Activated CD8-positive, alpha-beta memory T cell treated with anti-CD3 and anti-CD28 coated beads for 24 hours (primary cell): ENCODE data around the gene KAT5.
"Not testable (repeated sequence)": the region's sequence is repeated elsewhere in the genome, so short reads cannot be mapped to it uniquely, and the experiment has no call there.

ENCODE experiments used
- DNase-seq: peaks from one replicate; pipeline ENCODE4 v3.0.0-alpha.2; 2020

Gene KAT5

DNA sequence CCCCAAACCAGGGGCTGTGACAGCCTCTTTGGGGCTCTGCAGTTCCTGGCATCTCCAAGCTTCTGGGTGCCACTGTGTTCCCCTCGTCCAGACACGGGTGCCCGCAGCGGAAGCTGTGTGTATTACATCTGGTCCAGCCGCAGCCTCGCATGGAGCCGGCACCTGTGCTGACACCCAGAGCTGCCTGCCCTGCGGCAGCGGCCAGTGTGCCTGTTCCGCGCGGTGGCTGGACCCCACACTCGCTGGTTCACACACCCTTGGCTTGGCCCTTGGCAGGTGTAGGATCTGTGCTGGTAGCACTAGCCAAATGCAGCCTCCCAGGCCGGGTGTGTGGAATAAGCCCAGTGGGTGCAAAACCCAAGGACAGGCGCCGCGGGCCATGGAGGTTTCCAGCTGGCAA, 33.0 kb downstream of the KAT5 start:
- DNase-seq: no peak

DNA sequence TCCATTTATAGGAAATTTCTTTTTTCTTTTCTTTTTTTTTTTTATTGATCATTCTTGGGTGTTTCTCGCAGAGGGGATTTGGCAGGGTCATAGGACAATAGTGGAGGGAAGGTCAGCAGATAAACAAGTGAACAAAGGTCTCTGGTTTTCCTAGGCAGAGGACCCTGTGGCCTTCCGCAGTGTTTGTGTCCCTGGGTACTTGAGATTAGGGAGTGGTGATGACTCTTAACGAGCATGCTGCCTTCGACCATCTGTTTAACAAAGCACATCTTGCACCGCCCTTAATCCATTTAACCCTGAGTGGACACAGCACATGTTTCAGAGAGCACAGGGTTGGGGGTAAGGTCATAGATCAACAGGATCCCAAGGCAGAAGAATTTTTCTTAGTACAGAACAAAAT, 50.1 kb downstream of the KAT5 start:
- DNase-seq: not testable (repeated sequence)

DNA sequence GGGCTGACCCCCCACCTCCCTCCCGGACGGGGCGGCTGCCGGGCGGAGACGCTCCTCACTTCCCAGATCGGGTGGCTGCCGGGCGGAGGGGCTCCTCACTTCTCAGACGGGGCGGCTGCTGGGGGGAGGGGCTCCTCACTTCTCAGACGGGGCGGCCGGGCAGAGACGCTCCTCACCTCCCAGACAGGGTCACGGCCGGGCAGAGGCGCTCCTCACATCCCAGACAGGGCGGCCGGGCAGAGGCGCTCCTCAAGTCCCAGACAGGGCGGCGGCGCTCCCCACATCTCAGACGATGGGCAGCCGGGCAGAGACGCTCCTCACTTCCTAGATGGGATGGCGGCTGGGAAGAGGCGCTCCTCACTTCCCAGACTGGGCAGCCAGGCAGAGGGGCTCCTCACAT, 50.8 kb downstream of the KAT5 start:
- DNase-seq: not testable (repeated sequence)

DNA sequence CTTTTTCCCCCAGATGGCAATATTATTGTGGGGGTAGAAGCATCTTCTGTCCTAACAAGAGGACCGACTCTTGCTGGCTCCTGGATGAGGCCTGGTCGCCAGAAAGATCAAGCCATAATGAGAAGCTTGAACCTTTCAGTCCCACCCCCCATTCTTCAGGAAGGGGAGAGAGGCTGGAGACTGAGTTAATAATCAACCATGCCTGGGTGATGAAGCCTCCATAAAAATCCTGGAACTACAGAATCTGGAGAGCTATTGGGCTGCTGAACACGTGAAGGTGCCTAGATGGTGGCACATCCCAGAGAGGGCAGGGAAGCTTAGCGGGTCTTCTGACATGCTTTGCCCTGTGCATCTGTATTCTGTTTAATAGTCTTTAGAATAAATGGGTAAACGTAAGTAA, 52.4 kb downstream of the KAT5 start:
- DNase-seq: no peak

DNA sequence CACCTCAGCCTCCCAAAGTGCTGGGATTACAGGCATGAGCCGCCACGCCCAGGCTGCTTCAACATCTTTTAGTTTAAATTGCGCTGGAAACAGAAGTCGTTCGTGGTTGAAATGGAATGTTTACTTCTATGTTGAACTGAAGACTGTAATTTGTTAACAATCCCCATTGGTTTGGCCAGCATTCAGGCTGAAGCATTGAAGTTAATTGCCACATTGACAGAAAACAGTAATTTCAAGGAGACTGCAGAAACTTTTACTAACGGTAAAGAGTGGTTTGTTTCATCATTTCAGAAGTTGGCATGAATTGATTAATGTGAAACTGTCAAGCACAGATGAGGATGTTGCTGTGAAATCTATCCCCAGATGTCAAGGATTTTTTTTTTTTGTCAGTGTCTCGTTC, 54.5 kb downstream of the KAT5 start:
- no peak for DNase-seq

DNA sequence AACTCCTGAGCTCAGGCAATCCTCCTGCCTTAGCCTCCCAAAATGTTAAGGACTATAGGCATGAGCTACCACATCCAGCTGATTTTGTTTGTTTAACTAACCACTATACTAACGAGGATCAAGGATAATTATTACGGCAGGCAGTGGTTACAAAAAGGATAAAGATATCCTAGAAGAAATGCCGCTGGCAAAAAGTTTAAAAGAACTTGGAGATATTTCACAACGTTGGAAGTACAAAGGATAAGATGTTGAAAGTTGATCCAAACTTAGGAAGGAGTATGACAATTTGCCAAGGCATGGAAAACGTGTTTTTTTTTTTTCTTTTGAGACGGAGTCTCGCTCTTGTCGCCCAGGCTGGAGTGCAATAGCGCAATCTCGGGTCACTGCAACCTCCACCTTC, 55.4 kb downstream of the KAT5 start:
- no peak for DNase-seq

DNA sequence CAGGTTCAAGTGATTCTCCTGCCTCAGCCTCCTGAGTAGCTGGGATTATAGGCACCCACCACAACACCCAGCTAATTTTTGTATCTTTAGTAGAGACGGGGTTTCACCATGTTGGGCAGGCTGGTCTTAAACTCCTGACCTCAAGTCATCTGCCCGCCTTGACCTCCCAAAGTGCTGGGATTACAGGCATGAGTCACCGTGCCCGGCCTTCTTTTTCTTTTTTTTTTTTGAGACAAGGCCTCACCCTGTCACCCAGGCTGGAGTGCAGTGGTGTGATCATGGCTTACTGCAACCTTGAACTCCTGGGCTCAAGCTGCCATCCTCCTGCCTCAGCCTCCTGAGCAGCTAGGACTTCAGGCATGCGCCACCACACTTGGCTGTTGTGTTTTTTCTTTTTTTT, 55.8 kb downstream of the KAT5 start:
- DNase-seq: not testable (repeated sequence)
